ENCODE data around the gene DIS3L2. TPM values are rescaled to one million over a fixed set of nuclear protein-coding genes. Genes with fewer than 3 reads are reported as not detected.
A peak's percentile ranks its signal among the peaks of the same experiment; 100 is the strongest.

The DIS3L2 gene
- total RNA-seq, 2 donors from 2014 or later, result 19.6 to 22.1 TPM

GRCh38 chr2:232351686-232352510 is 390.4 kb downstream of the DIS3L2 start:
- Histone ChIP-seq H3K4me1 (peaks cover 0 to 21% of the 10 kb centered on the region in 2 donors), H3K36me3 (no peaks in the 10 kb centered on the region), H3K4me3 (peak overlapping the region in 1 of 2 donors; percentile 4), H3K9me3 (no peaks in the 10 kb centered on the region), H3K27ac (no peak overlapping the region), H3K27me3 (peaks cover 20 to 32% of the 10 kb centered on the region in 2 donors)
- no peak for DNase-seq (ENCODE audit: low spot score)
- TF ChIP-seq CTCF (IDR thresholded peaks at IDR 0.05), result no peak

- no peak for DNase-seq (ENCODE audit: low spot score)
- Histone ChIP-seq H3K27ac (no peak overlapping the region), H3K4me3 (peak overlapping the region in 1 of 2 donors; percentile 4), H3K27me3 (peaks cover 20 to 32% of the 10 kb centered on the region in 2 donors), H3K36me3 (no peaks in the 10 kb centered on the region), H3K9me3 (no peaks in the 10 kb centered on the region), H3K4me1 (peaks cover 0 to 21% of the 10 kb centered on the region in 2 donors)
- TF ChIP-seq CTCF (IDR thresholded peaks at IDR 0.05), result no peak
Measured at GRCh38 chr2:232352511-232353091, 391.1 kb downstream of the DIS3L2 start.

GRCh38 chr2:232353096-232353495 is 391.6 kb downstream of the DIS3L2 start:
- H3K9me3 ChIP-seq, result no peaks in the 10 kb centered on the region
- no peaks in the 10 kb centered on the region for H3K36me3 ChIP-seq
- no peak for TF ChIP-seq CTCF (IDR thresholded peaks at IDR 0.05)
- no peak overlapping the region for H3K27ac ChIP-seq
- peaks cover 20 to 32% of the 10 kb centered on the region in 2 donors for H3K27me3 ChIP-seq
- no peak overlapping the region for H3K4me3 ChIP-seq
- H3K4me1 ChIP-seq, result peaks cover 0 to 21% of the 10 kb centered on the region in 2 donors
- no peak for DNase-seq (ENCODE audit: low spot score)

- peaks cover 20 to 32% of the 10 kb centered on the region in 2 donors for H3K27me3 ChIP-seq
- no peaks in the 10 kb centered on the region for H3K9me3 ChIP-seq
- no peak for DNase-seq (ENCODE audit: low spot score)
- H3K27ac ChIP-seq, result no peak overlapping the region
- no peaks in the 10 kb centered on the region for H3K36me3 ChIP-seq
- H3K4me1 ChIP-seq, result peaks cover 0 to 21% of the 10 kb centered on the region in 2 donors
- H3K4me3 ChIP-seq, result no peak overlapping the region
- TF ChIP-seq CTCF (IDR thresholded peaks at IDR 0.05), result no peak
Measured at GRCh38 chr2:232353660-232354059, 392.1 kb downstream of the DIS3L2 start.

GRCh38 chr2:232354069-232354468 is 392.6 kb downstream of the DIS3L2 start:
- Histone ChIP-seq H3K4me3 (no peak overlapping the region), H3K36me3 (no peaks in the 10 kb centered on the region), H3K27ac (no peak overlapping the region), H3K4me1 (peaks cover 0 to 21% of the 10 kb centered on the region in 2 donors), H3K9me3 (no peaks in the 10 kb centered on the region), H3K27me3 (peaks cover 20 to 32% of the 10 kb centered on the region in 2 donors)
- no peak for TF ChIP-seq CTCF (IDR thresholded peaks at IDR 0.05)
- no peak for DNase-seq (ENCODE audit: low spot score)
